Activated CD4-positive, alpha-beta T cell treated with anti-CD3 and anti-CD28 coated beads for 36 hours (primary cell): ENCODE measurements around the gene PCNX3. TPM values are rescaled to one million over a fixed set of nuclear protein-coding genes. Genes with fewer than 3 reads are reported as not detected.

ENCODE experiments used
- ATAC-seq: fragments of 200-7000 bp; cut with Tn5 transposase; one replicate; pipeline ENCODE4 v1.10.0; 2021; ENCODE audit warnings: mild to moderate bottlenecking, moderate library complexity
- CTCF ChIA-PET: fragments of 350-600 bp; sonication (Branson Sonifier 250); formaldehyde crosslinking; loops from one replicate; lab custom pipeline; 2021; ENCODE audit warnings: antibody characterized with exemption; lab: Charles Lee
- POLR2A ChIA-PET: fragments of 350-600 bp; sonication (Branson Sonifier 250); formaldehyde crosslinking; loops from one replicate; lab custom pipeline; 2021; ENCODE audit warnings: antibody characterized with exemption, inconsistent platforms; lab: Charles Lee
- DNase-seq: peaks from one replicate; pipeline ENCODE4 v3.0.0-alpha.2; 2020
- H3K27ac Mint-ChIP-seq: one replicate; pipeline ENCODE4 v1.8.0; 2021; ENCODE audit warnings: mixed read lengths
- H3K27me3 Mint-ChIP-seq: one replicate; pipeline ENCODE4 v1.8.0; 2021; ENCODE audit warnings: mixed read lengths
- H3K36me3 Mint-ChIP-seq: one replicate; pipeline ENCODE4 v1.8.0; 2021; ENCODE audit warnings: low read depth, mixed read lengths
- H3K4me1 Mint-ChIP-seq: one replicate; pipeline ENCODE4 v1.8.0; 2021; ENCODE audit warnings: mixed read lengths
- H3K4me3 Mint-ChIP-seq: one replicate; pipeline ENCODE4 v1.8.0; 2021; ENCODE audit warnings: mild to moderate bottlenecking, moderate library complexity, mixed read lengths
- H3K9me3 Mint-ChIP-seq: one replicate; pipeline ENCODE4 v1.8.0; 2021; ENCODE audit warnings: low read depth, mixed read lengths
- intact Hi-C, 2 experiments: fragments of 100-400 bp; cut with DNase I in 1 of 2; cut with micrococcal nuclease in 1 of 2; formaldehyde crosslinking; loops; one replicate each; pipeline versions ENCODE4 v1.14.2 to v1.15.1; 2022 to 2024; cut with DNase I, micrococcal nuclease
- total RNA-seq, 2 experiments: library from RNA; stranded (reverse); gene quantifications; one replicate each; pipeline ENCODE4 v1.2.3, GENCODE V29; 2021

Gene PCNX3
- total RNA-seq, 2 experiments from 2014 or later: 27.9 to 30.7 TPM

DNA sequence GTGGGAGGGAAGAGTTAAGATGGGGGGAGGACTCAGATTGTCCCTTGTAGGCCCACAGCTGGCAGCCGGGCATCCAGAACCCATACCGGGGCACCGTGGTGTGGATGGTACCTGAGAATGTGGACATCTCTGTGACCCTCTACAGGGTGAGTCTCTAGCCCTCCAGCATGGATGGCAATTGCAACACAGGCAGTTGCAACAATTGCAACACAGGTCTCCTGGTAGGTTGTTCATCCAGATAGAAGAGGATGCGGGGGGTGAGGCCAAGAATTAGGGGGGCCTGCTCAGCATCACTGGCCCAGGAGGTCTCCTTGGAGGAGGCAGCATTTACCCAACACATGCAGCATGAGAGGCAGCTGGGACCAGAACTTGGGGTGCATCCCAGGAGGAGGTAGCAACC is 36.3 kb upstream of the PCNX3 start:
- intact Hi-C loops: loop anchor here in 1 of 2 experiments (5.0 kb wide), 1 partner anchor 83 kb away; the partner anchor contains the start of gene RELA
- ChIA-PET POLR2A (no interaction called here), CTCF (interaction anchor here (0.6 to 1.1 kb wide), 2 partner anchors 37 to 165 kb away, joined by 3 read pairs; no protein-coding TSS in a partner anchor)
- ATAC-seq (no peak), DNase-seq (no peak)
- no peaks in the 10 kb centered on the region for H3K27me3 Mint-ChIP-seq
- H3K36me3 Mint-ChIP-seq: peaks cover 52% of the 10 kb centered on the region
- H3K4me3 Mint-ChIP-seq: no peak overlapping the region
- peaks cover 28% of the 10 kb centered on the region for H3K4me1 Mint-ChIP-seq
- H3K9me3 Mint-ChIP-seq: no peaks in the 10 kb centered on the region
- no peak overlapping the region for H3K27ac Mint-ChIP-seq

- Mint-ChIP-seq H3K27ac (no peak overlapping the region), H3K36me3 (peaks cover 53% of the 10 kb centered on the region), H3K4me1 (peaks cover 22% of the 10 kb centered on the region), H3K27me3 (no peaks in the 10 kb centered on the region), H3K4me3 (no peak overlapping the region), H3K9me3 (no peaks in the 10 kb centered on the region)
- no peak for DNase-seq
- no peak for ATAC-seq
- POLR2A ChIA-PET: no interaction called here
- CTCF ChIA-PET: no interaction called here
- intact Hi-C loops: no loop called here
Measured at GRCh38 chr11:65580031-65580692, 35.4 kb upstream of the PCNX3 start.

DNA sequence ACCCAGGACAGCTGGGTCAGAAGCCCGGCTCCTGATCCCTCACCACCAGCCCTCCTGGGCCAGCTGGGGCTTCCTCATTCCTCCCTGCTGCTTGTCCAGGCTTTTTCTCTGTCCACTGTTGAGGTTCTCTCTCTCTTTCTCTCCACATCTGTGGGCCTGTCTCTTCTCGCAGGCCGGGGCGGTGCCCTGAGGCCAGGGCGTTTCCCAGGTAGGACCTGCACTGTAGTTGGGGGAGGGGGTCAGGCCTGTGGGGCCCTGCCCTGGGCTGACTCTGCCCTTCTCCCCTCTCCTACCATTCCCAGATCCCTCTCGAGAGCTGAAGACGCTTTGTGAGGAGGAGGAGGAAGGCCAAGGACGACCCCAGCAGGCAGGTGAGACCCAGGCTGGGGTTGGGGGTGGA is 34.8 kb upstream of the PCNX3 start:
- ATAC-seq: no peak
- ChIA-PET CTCF (interaction anchor here (0.9 kb wide), 1 partner anchor 36 kb away, joined by 3 read pairs; no protein-coding TSS in a partner anchor), POLR2A (no interaction called here)
- Mint-ChIP-seq H3K4me3 (no peak overlapping the region), H3K36me3 (peaks cover 51% of the 10 kb centered on the region), H3K27ac (no peak overlapping the region), H3K4me1 (peaks cover 18% of the 10 kb centered on the region), H3K27me3 (no peaks in the 10 kb centered on the region), H3K9me3 (no peaks in the 10 kb centered on the region)
- intact Hi-C loops: no loop called here
- no peak for DNase-seq

DNA sequence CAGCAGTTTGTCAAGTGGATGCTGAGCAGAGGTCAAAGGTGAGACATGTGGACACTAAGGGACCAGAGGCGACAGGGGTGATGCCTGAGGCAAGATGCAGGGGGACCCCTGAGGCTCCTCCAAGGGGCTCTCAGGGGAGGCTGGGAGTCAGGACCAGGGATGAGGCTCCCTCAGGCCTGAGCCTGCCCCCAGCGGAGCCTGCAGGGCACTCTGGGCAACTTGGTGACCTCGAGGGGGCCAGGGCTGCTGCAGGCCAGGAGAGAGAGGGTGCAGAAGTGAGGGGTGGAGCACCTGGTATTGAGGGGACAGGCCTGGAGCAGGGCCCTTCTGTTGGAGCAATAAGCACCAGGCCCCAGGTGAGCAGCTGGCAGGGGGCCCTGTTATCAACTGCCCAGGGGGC is 33.6 kb upstream of the PCNX3 start:
- Mint-ChIP-seq H3K27ac (no peak overlapping the region), H3K27me3 (no peaks in the 10 kb centered on the region), H3K36me3 (peaks cover 56% of the 10 kb centered on the region), H3K4me3 (no peak overlapping the region), H3K9me3 (no peaks in the 10 kb centered on the region), H3K4me1 (peaks cover 25% of the 10 kb centered on the region)
- POLR2A ChIA-PET: interaction anchor here (0.6 kb wide), 1 partner anchor 33 kb away, joined by 7 read pairs; no protein-coding TSS in a partner anchor
- CTCF ChIA-PET: interaction anchor here (0.7 kb wide), 1 partner anchor 8 kb away, joined by 4 read pairs; no protein-coding TSS in a partner anchor
- intact Hi-C loops: no loop called here
- ATAC-seq (no peak), DNase-seq (no peak)

- Mint-ChIP-seq H3K9me3 (no peaks in the 10 kb centered on the region), H3K4me1 (peaks cover 31% of the 10 kb centered on the region), H3K4me3 (no peak overlapping the region), H3K27me3 (no peaks in the 10 kb centered on the region), H3K36me3 (peaks cover 62% of the 10 kb centered on the region), H3K27ac (peak overlapping the region; percentile 37)
- ChIA-PET POLR2A (no interaction called here), CTCF (interaction anchor here (1.1 to 1.8 kb wide), 2 partner anchors 10 to 12 kb away, joined by 3 to 5 read pairs; no protein-coding TSS in a partner anchor)
- no peak for ATAC-seq
- intact Hi-C loops: no loop called here
- no peak for DNase-seq
Measured at GRCh38 chr11:65583589-65583988, 32.0 kb upstream of the PCNX3 start.

- ATAC-seq (no peak), DNase-seq (no peak)
- no peak overlapping the region for H3K4me3 Mint-ChIP-seq
- no peak overlapping the region for H3K27ac Mint-ChIP-seq
- no peaks in the 10 kb centered on the region for H3K9me3 Mint-ChIP-seq
- ChIA-PET POLR2A (no interaction called here), CTCF (interaction anchor here (1.1 to 1.8 kb wide), 2 partner anchors 9 to 13 kb away, joined by 3 to 5 read pairs; no protein-coding TSS in a partner anchor)
- H3K4me1 Mint-ChIP-seq: peaks cover 35% of the 10 kb centered on the region
- intact Hi-C loops: no loop called here
- no peaks in the 10 kb centered on the region for H3K27me3 Mint-ChIP-seq
- peaks cover 59% of the 10 kb centered on the region for H3K36me3 Mint-ChIP-seq
Measured at GRCh38 chr11:65584106-65584505, 31.5 kb upstream of the PCNX3 start.

DNA sequence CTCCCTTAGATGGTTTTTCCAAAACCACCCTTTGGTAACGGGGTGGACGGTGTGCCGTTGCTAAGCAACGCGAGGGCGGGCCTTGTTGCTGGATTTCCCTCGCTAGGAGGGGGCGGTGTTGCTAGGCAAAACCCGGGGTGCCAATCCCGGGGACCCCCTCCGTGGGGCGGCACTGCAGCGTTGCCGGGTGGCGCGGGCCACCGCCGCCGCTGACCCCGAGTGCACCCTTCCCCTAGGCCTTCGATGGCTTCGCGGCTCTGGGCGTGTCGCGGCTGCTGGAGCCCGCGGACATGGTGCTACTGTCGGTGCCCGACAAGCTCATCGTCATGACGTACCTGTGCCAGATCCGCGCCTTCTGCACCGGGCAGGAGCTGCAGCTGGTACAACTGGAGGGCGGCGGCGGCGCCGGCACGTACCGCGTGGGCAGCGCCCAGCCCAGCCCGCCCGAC is 30.8 kb upstream of the PCNX3 start:
- Mint-ChIP-seq H3K9me3 (no peaks in the 10 kb centered on the region), H3K36me3 (peaks cover 53% of the 10 kb centered on the region), H3K27ac (no peak overlapping the region), H3K4me3 (no peak overlapping the region), H3K27me3 (no peaks in the 10 kb centered on the region), H3K4me1 (peaks cover 37% of the 10 kb centered on the region)
- ATAC-seq: no peak
- CTCF ChIA-PET: interaction anchor here (0.9 to 1.8 kb wide), 3 partner anchors 8 to 13 kb away, joined by 3 to 5 read pairs (median 3); no protein-coding TSS in a partner anchor
- POLR2A ChIA-PET: interaction anchor here (1.1 kb wide), 1 partner anchor 9 kb away, joined by 4 read pairs; no protein-coding TSS in a partner anchor
- intact Hi-C loops: loop anchor here in 1 of 2 experiments (5.0 kb wide), 1 partner anchor 217 kb away; no protein-coding TSS in a partner anchor
- DNase-seq: no peak

GRCh38 chr11:65585396-65586246 is 30.0 kb upstream of the PCNX3 start:
- Mint-ChIP-seq H3K27ac (peak overlapping the region; percentile 65), H3K36me3 (peaks cover 52% of the 10 kb centered on the region), H3K4me3 (no peak overlapping the region), H3K4me1 (peaks cover 39% of the 10 kb centered on the region), H3K9me3 (no peaks in the 10 kb centered on the region), H3K27me3 (no peaks in the 10 kb centered on the region)
- intact Hi-C loops: loop anchor here in 1 of 2 experiments (5.0 kb wide), 1 partner anchor 218 kb away; no protein-coding TSS in a partner anchor
- ATAC-seq: no peak
- CTCF ChIA-PET: interaction anchor here (0.9 to 5.0 kb wide), 4 partner anchors 8 to 45 kb away, joined by 3 to 56 read pairs (median 27); partner anchors contain the start of gene EHBP1L1
- POLR2A ChIA-PET: interaction anchor here (1.1 kb wide), 1 partner anchor 8 kb away, joined by 4 read pairs; no protein-coding TSS in a partner anchor
- no peak for DNase-seq

DNA sequence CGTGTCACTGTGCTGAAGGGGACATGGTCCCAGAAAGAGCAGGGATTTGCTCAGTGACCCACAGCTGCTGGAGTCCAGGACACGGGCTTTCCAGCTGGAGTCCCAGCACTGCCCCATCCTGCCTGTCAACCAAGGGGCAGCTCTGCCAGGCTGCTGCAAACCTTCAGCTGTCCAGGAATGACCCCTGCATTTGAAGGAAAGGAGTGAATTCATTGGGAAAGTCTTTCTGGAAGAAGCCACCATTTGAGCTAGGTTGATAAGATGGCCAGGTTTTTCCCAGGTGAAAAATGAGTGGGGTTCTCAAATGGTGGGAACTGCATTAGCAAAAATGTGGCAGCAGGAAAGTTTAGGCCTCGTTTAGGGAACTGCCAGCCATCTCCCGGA is 29.3 kb upstream of the PCNX3 start:
- H3K36me3 Mint-ChIP-seq: peaks cover 47% of the 10 kb centered on the region
- ATAC-seq (no peak), DNase-seq (no peak)
- no peak overlapping the region for H3K4me3 Mint-ChIP-seq
- ChIA-PET POLR2A (no interaction called here), CTCF (interaction anchor here (0.9 to 5.0 kb wide), 5 partner anchors 10 to 52 kb away, joined by 3 to 56 read pairs (median 12); partner anchors contain the start of gene EHBP1L1)
- intact Hi-C loops: loop anchor here in 1 of 2 experiments (5.0 kb wide), 1 partner anchor 219 kb away; no protein-coding TSS in a partner anchor
- peak overlapping the region; percentile 65 for H3K27ac Mint-ChIP-seq
- H3K4me1 Mint-ChIP-seq: peaks cover 39% of the 10 kb centered on the region
- H3K9me3 Mint-ChIP-seq: no peaks in the 10 kb centered on the region
- H3K27me3 Mint-ChIP-seq: no peaks in the 10 kb centered on the region

- ATAC-seq (no peak), DNase-seq (no peak)
- ChIA-PET CTCF (interaction anchor here (0.9 to 5.0 kb wide), 6 partner anchors 10 to 52 kb away, joined by 3 to 56 read pairs (median 10); partner anchors contain the start of gene EHBP1L1), POLR2A (no interaction called here)
- no peaks in the 10 kb centered on the region for H3K9me3 Mint-ChIP-seq
- intact Hi-C loops: loop anchor here in 1 of 2 experiments (5.0 kb wide), 1 partner anchor 219 kb away; no protein-coding TSS in a partner anchor
- H3K27me3 Mint-ChIP-seq: no peaks in the 10 kb centered on the region
- peaks cover 39% of the 10 kb centered on the region for H3K4me1 Mint-ChIP-seq
- H3K27ac Mint-ChIP-seq: peak overlapping the region; percentile 65
- peaks cover 44% of the 10 kb centered on the region for H3K36me3 Mint-ChIP-seq
- no peak overlapping the region for H3K4me3 Mint-ChIP-seq
Measured at GRCh38 chr11:65586676-65587075, 28.9 kb upstream of the PCNX3 start.
